ENCODE results near the gene TNRC6B. TPM values are rescaled to one million over a fixed set of nuclear protein-coding genes. Genes with fewer than 3 reads are reported as not detected.
A peak's percentile ranks its signal among the peaks of the same experiment; 100 is the strongest.

The TNRC6B gene
- polyA plus RNA-seq, 3 donors from 2014 or later: 12.9 to 90.1 (median 29.7) TPM

GRCh38 chr22:40270031-40270430 is 92.3 kb downstream of the TNRC6B start:
- no peak for DNase-seq
- no peak overlapping the region for H3K27ac Mint-ChIP-seq
- peaks cover 16 to 40% (median 21%) of the 10 kb centered on the region in 3 donors for H3K36me3 Mint-ChIP-seq
- peaks cover 2 to 8% (median 2%) of the 10 kb centered on the region in 3 donors for H3K27me3 Mint-ChIP-seq (ENCODE audit: low read depth in 3 of 3)
- no peaks in the 10 kb centered on the region for H3K9me3 Mint-ChIP-seq
- H3K4me3 Mint-ChIP-seq: no peak overlapping the region
- H3K4me1 Mint-ChIP-seq: peaks cover 19 to 22% of the 10 kb centered on the region in 2 donors

- Mint-ChIP-seq H3K36me3 (peaks cover 8 to 32% (median 12%) of the 10 kb centered on the region in 3 donors), H3K27ac (peak overlapping the region in 1 of 6 donors; percentile 12), H3K4me1 (peaks cover 14 to 22% of the 10 kb centered on the region in 2 donors), H3K9me3 (no peaks in the 10 kb centered on the region), H3K27me3 (ENCODE audit: low read depth in 3 of 3) (peaks cover 1 to 7% (median 2%) of the 10 kb centered on the region in 3 donors), H3K4me3 (no peak overlapping the region)
- no peak for DNase-seq
These were observed 93.1 kb downstream of the TNRC6B start for GRCh38 chr22:40270748-40271373.

- peaks cover 1 to 9% (median 2%) of the 10 kb centered on the region in 3 donors for H3K27me3 Mint-ChIP-seq (ENCODE audit: low read depth in 3 of 3)
- no peak overlapping the region for H3K4me3 Mint-ChIP-seq
- H3K9me3 Mint-ChIP-seq: no peaks in the 10 kb centered on the region
- DNase-seq: no peak
- peaks cover 14 to 22% of the 10 kb centered on the region in 2 donors for H3K4me1 Mint-ChIP-seq
- peaks cover 5 to 26% (median 9%) of the 10 kb centered on the region in 3 donors for H3K36me3 Mint-ChIP-seq
- no peak overlapping the region for H3K27ac Mint-ChIP-seq
These were observed 93.7 kb downstream of the TNRC6B start for GRCh38 chr22:40271440-40271839.

GRCh38 chr22:40273319-40273718 is 95.6 kb downstream of the TNRC6B start:
- DNase-seq: no peak
- peaks cover 18 to 32% of the 10 kb centered on the region in 2 donors for H3K4me1 Mint-ChIP-seq
- H3K4me3 Mint-ChIP-seq: no peak overlapping the region
- H3K27me3 Mint-ChIP-seq (ENCODE audit: low read depth in 3 of 3): peaks cover 0 to 8% (median 2%) of the 10 kb centered on the region in 3 donors
- peak overlapping the region in 2 of 6 donors; percentile 7 to 51 for H3K27ac Mint-ChIP-seq
- H3K36me3 Mint-ChIP-seq: peaks cover 9 to 23% (median 12%) of the 10 kb centered on the region in 3 donors
- no peaks in the 10 kb centered on the region for H3K9me3 Mint-ChIP-seq

- peaks cover 18 to 38% of the 10 kb centered on the region in 2 donors for H3K4me1 Mint-ChIP-seq
- H3K27ac Mint-ChIP-seq: peak overlapping the region; percentile 29 to 96 (median 72)
- peaks cover 0 to 9% (median 2%) of the 10 kb centered on the region in 3 donors for H3K27me3 Mint-ChIP-seq (ENCODE audit: low read depth in 3 of 3)
- H3K9me3 Mint-ChIP-seq: no peaks in the 10 kb centered on the region
- H3K4me3 Mint-ChIP-seq: peak overlapping the region in 3 of 5 donors; percentile 45 to 87 (median 82)
- DNase-seq: no peak
- peaks cover 4 to 36% (median 17%) of the 10 kb centered on the region in 3 donors for H3K36me3 Mint-ChIP-seq
These were observed 99.5 kb downstream of the TNRC6B start for GRCh38 chr22:40276996-40277823.

GRCh38 chr22:40279017-40279416 is 101.3 kb downstream of the TNRC6B start:
- H3K36me3 Mint-ChIP-seq: peaks cover 4 to 34% (median 21%) of the 10 kb centered on the region in 3 donors
- peaks cover 18 to 38% of the 10 kb centered on the region in 2 donors for H3K4me1 Mint-ChIP-seq
- no peak for DNase-seq
- no peak overlapping the region for H3K4me3 Mint-ChIP-seq
- peak overlapping the region in 2 of 6 donors; percentile 19 to 25 for H3K27ac Mint-ChIP-seq
- no peaks in the 10 kb centered on the region for H3K9me3 Mint-ChIP-seq
- peaks cover 0 to 9% (median 2%) of the 10 kb centered on the region in 3 donors for H3K27me3 Mint-ChIP-seq (ENCODE audit: low read depth in 3 of 3)

GRCh38 chr22:40281717-40282116 is 104.0 kb downstream of the TNRC6B start:
- H3K4me3 Mint-ChIP-seq: no peak overlapping the region
- H3K27me3 Mint-ChIP-seq (ENCODE audit: low read depth in 3 of 3): peaks cover 0 to 3% (median 2%) of the 10 kb centered on the region in 3 donors
- DNase-seq: no peak
- peaks cover 6 to 20% of the 10 kb centered on the region in 2 donors for H3K4me1 Mint-ChIP-seq
- H3K9me3 Mint-ChIP-seq: no peaks in the 10 kb centered on the region
- no peak overlapping the region for H3K27ac Mint-ChIP-seq
- H3K36me3 Mint-ChIP-seq: peaks cover 5 to 53% (median 40%) of the 10 kb centered on the region in 3 donors

- peaks cover 14 to 18% of the 10 kb centered on the region in 2 donors for H3K4me1 Mint-ChIP-seq
- H3K9me3 Mint-ChIP-seq: no peaks in the 10 kb centered on the region
- H3K36me3 Mint-ChIP-seq: peaks cover 16 to 54% (median 37%) of the 10 kb centered on the region in 3 donors
- H3K27ac Mint-ChIP-seq: peak overlapping the region in 4 of 6 donors; percentile 29 to 55 (median 32)
- H3K4me3 Mint-ChIP-seq: no peak overlapping the region
- H3K27me3 Mint-ChIP-seq (ENCODE audit: low read depth in 3 of 3): peaks cover 2 to 4% (median 3%) of the 10 kb centered on the region in 3 donors
- DNase-seq: no peak
These were observed 107.8 kb downstream of the TNRC6B start for GRCh38 chr22:40285513-40285912.

- peaks cover 33 to 34% of the 10 kb centered on the region in 2 donors for H3K4me1 Mint-ChIP-seq
- DNase-seq: peak; percentile 48 to 66 (median 63)
- peak overlapping the region; percentile 49 to 79 (median 61) for H3K4me3 Mint-ChIP-seq
- peak overlapping the region; percentile 91 to 96 (median 94) for H3K27ac Mint-ChIP-seq
- H3K9me3 Mint-ChIP-seq: no peaks in the 10 kb centered on the region
- peaks cover 22 to 42% (median 33%) of the 10 kb centered on the region in 3 donors for H3K36me3 Mint-ChIP-seq
- peaks cover 4% of the 10 kb centered on the region in 3 donors for H3K27me3 Mint-ChIP-seq (ENCODE audit: low read depth in 3 of 3)
These were observed 112.3 kb downstream of the TNRC6B start for GRCh38 chr22:40289991-40290459.

GRCh38 chr22:40290516-40290915 is 112.8 kb downstream of the TNRC6B start:
- peaks cover 33 to 34% of the 10 kb centered on the region in 2 donors for H3K4me1 Mint-ChIP-seq
- peaks cover 24 to 39% (median 30%) of the 10 kb centered on the region in 3 donors for H3K36me3 Mint-ChIP-seq
- DNase-seq: no peak
- H3K4me3 Mint-ChIP-seq: peak overlapping the region; percentile 49 to 79 (median 61)
- H3K27ac Mint-ChIP-seq: peak overlapping the region; percentile 85 to 96 (median 94)
- no peaks in the 10 kb centered on the region for H3K9me3 Mint-ChIP-seq
- H3K27me3 Mint-ChIP-seq (ENCODE audit: low read depth in 3 of 3): peaks cover 4 to 5% (median 4%) of the 10 kb centered on the region in 3 donors

GRCh38 chr22:40294696-40295095 is 117.0 kb downstream of the TNRC6B start:
- H3K36me3 Mint-ChIP-seq: peaks cover 15 to 22% (median 19%) of the 10 kb centered on the region in 3 donors
- DNase-seq: no peak
- H3K27me3 Mint-ChIP-seq (ENCODE audit: low read depth in 3 of 3): peaks cover 0 to 8% (median 3%) of the 10 kb centered on the region in 3 donors
- H3K9me3 Mint-ChIP-seq: no peaks in the 10 kb centered on the region
- no peak overlapping the region for H3K4me3 Mint-ChIP-seq
- H3K27ac Mint-ChIP-seq: peak overlapping the region in 3 of 6 donors; percentile 9 to 80 (median 41)
- peaks cover 25 to 33% of the 10 kb centered on the region in 2 donors for H3K4me1 Mint-ChIP-seq

- H3K9me3 Mint-ChIP-seq: no peaks in the 10 kb centered on the region
- no peak for DNase-seq
- H3K27me3 Mint-ChIP-seq (ENCODE audit: low read depth in 3 of 3): peaks cover 0 to 9% (median 0%) of the 10 kb centered on the region in 3 donors
- peaks cover 1 to 5% of the 10 kb centered on the region in 2 donors for H3K4me1 Mint-ChIP-seq
- H3K4me3 Mint-ChIP-seq: no peak overlapping the region
- H3K36me3 Mint-ChIP-seq: peaks cover 17 to 33% (median 25%) of the 10 kb centered on the region in 3 donors
- H3K27ac Mint-ChIP-seq: no peak overlapping the region
These were observed 122.6 kb downstream of the TNRC6B start for GRCh38 chr22:40300316-40300715.

GRCh38 chr22:40300884-40301672 is 123.4 kb downstream of the TNRC6B start:
- no peak for DNase-seq
- peaks cover 9 to 33% (median 18%) of the 10 kb centered on the region in 3 donors for H3K36me3 Mint-ChIP-seq
- peaks cover 1 to 5% of the 10 kb centered on the region in 2 donors for H3K4me1 Mint-ChIP-seq
- no peaks in the 10 kb centered on the region for H3K9me3 Mint-ChIP-seq
- no peak overlapping the region for H3K27ac Mint-ChIP-seq
- H3K27me3 Mint-ChIP-seq (ENCODE audit: low read depth in 3 of 3): peaks cover 0 to 9% (median 0%) of the 10 kb centered on the region in 3 donors
- H3K4me3 Mint-ChIP-seq: no peak overlapping the region
